HAP-1 (cell line): ENCODE results near the gene OPN5.
A peak's percentile ranks its signal among the peaks of the same experiment; 100 is the strongest.

Experiments
- DNase-seq, 2 experiments: peaks; one replicate each; pipeline ENCODE4 v3.0.0-alpha.2; 2016 to 2020; ENCODE audit warnings: low spot score in 2 of 2
- H3K27me3 ChIP-seq: fragments of 250-450 bp; sonication (Bioruptor Pico); 2 replicates; pipeline ENCODE4 v1.5.1; 2020; ENCODE audit warnings: low read depth, mild to moderate bottlenecking, moderate library complexity
- H3K36me3 ChIP-seq: fragments of 250-450 bp; sonication (Bioruptor Pico); replicated peaks from 2 replicates; pipeline ENCODE4 v1.5.1; 2020; ENCODE audit warnings: mild to moderate bottlenecking
- H3K4me1 ChIP-seq: fragments of 250-450 bp; sonication (Bioruptor Pico); 2 replicates; pipeline ENCODE4 v1.5.1; 2020; ENCODE audit warnings: mild to moderate bottlenecking
- H3K4me3 ChIP-seq: fragments of 250-450 bp; sonication (Bioruptor Pico); 2 replicates; pipeline ENCODE4 v1.5.1; 2020; ENCODE audit warnings: mild to moderate bottlenecking, moderate library complexity
- H3K9me3 ChIP-seq: fragments of 250-450 bp; sonication (Bioruptor Pico); 2 replicates; pipeline ENCODE4 v1.5.1; 2020; ENCODE audit warnings: mild to moderate bottlenecking, moderate library complexity
- in situ Hi-C: fragments of 300-500 bp; cut with MboI; formaldehyde crosslinking; loops from 3 replicates; pipeline ENCODE4 v1.14.3; 2020; ENCODE audit warnings: low sequenced_read_pairs, inconsistent platforms, mixed read lengths

OPN5 gene

DNA sequence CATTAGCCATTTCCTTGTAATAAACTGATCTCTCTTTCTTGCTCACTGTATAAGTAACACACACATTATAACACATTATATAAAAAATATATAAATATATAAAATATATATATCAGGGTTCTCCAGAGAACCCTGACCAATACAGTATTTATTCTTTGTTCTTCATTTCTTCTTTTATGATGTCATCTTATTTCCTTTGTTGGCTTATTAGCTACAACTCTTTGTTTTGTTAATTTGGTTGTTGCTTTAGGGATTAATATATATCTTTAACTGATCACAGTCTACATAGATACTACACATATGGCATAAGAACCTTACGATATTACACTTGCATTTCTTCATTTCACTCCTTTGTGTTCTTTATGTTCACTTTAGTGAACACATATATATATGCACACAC is 14.7 kb upstream of the OPN5 start:
- Histone ChIP-seq H3K4me3 (no peak overlapping the region), H3K9me3 (no peaks in the 10 kb centered on the region), H3K27me3 (0 out of 2 replicates have a peak, but pooled peaks cover 3% of the 10 kb centered on the region), H3K36me3 (no peaks in the 10 kb centered on the region), H3K4me1 (no peaks in the 10 kb centered on the region)
- in situ Hi-C loops, result no loop called here
- no peak for DNase-seq

DNA sequence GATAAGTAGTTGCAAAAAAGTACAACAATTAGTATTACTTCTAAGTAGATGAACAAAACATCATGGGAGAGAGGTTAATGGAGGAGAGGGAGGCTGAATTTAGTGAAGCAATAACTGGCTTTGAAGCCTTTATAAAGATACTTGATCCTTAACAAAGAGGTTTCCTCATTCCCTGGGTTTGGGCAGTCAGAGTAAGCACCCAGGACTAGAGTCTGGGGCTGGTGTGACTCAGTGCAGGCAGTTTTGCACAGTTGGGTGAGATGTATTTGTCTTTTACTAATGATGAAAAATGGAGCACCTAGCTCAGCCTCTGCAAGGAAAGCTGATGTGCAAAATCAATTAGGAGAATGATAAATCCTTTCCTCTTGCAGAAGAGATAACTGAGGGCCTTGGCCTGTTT is 11.8 kb upstream of the OPN5 start:
- no peak for DNase-seq
- in situ Hi-C loops, result loop anchor here (10.0 kb wide), 1 partner anchor 135 kb away; no protein-coding TSS in a partner anchor
- H3K9me3 ChIP-seq, result no peaks in the 10 kb centered on the region

DNA sequence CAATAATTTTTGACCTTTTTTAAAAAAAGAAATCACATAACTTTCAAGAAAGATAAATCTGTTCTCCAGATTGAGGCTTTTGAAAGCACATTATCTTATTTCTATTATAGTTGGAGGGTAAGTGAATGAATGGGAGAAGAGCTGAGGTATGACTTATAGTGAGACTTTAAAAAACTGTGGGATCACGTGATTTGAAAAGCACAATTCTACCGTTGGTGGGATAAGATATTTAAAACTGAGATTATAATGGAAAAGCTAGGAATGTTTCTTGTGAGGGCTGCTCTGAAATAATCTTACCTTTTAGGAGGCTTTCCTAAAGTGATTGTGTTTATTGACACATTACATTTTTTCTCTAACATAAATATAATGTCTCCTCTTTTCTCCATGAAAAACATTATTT is 9.5 kb upstream of the OPN5 start:
- no peak for DNase-seq
- in situ Hi-C loops, result loop anchor here (10.0 kb wide), 1 partner anchor 138 kb away; no protein-coding TSS in a partner anchor
- H3K4me3 ChIP-seq, result no peak overlapping the region
- no peaks in the 10 kb centered on the region for H3K27me3 ChIP-seq
- no peaks in the 10 kb centered on the region for H3K9me3 ChIP-seq
- H3K4me1 ChIP-seq, result no peaks in the 10 kb centered on the region
- H3K36me3 ChIP-seq, result no peaks in the 10 kb centered on the region

More for the DNA sequence above, 11.8 kb upstream of the OPN5 start:
- Histone ChIP-seq H3K4me3 (no peak overlapping the region), H3K36me3 (no peaks in the 10 kb centered on the region), H3K27me3 (0 out of 2 replicates have a peak, but pooled peaks cover 3% of the 10 kb centered on the region), H3K4me1 (no peaks in the 10 kb centered on the region)

DNA sequence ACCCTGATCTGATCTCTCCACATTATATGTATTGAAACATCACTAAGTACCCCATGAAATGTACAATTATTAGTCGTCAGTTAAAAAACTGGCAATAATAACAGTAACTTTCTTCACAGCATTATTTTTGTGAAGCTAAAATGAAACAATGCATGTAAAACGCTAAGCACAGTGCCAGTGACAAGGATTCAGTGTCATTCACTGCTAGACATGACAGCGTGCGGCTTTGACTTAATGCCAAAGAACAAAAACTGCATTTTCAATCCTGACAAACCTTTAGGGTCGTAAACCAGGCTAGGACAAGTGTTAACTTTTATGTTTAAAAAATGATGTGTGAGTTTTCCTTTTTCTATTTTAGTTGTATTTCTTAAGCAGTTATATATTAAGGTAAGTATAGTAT is 8.8 kb upstream of the OPN5 start:
- H3K36me3 ChIP-seq, result no peaks in the 10 kb centered on the region
- H3K27me3 ChIP-seq, result no peaks in the 10 kb centered on the region
- no peak overlapping the region for H3K4me3 ChIP-seq
- no peaks in the 10 kb centered on the region for H3K9me3 ChIP-seq
- in situ Hi-C loops, result loop anchor here (10.0 kb wide), 1 partner anchor 138 kb away; no protein-coding TSS in a partner anchor
- DNase-seq, result no peak
- no peaks in the 10 kb centered on the region for H3K4me1 ChIP-seq

DNA sequence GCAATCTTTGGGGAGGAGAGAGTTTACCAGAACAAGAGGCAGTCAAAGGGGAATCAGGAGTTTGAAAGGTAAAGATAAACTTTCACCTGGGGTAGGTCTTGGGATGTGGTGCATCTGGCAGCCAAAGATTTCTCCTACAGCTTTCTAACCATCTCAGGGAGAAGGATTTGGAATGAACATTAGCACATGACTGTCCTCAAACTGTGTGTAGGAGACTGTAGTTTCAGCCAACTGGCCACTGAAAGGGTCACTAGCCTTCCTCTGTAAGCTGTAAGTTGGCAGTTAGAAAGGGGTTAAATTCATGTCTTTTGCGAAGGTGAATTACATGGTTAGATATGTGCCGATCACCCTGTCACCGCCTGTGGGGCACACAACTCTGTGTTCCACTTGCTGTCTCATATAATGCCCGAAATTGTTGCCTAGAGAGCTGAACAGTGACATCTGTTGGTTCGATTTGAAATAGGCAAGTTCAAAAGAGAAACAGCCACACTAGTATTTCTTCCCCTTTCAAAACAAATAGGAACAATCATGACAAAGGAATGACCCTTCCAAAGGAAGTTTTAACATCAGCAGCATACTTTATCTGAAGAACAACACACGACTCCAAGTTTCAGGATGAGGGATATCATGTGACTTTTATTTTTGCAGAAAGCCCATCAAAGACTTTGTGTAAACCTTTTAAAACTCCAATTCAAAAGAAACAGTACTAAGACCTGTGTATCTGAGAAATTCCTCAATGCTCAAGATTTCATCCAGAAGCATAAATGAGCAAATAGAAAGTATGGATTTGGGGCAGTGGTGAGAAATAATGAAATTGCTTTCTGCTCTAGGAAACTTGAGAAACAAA is 1.1 kb upstream of the OPN5 start:
- peaks cover 5% of the 10 kb centered on the region for H3K27me3 ChIP-seq
- no peaks in the 10 kb centered on the region for H3K4me1 ChIP-seq
- H3K9me3 ChIP-seq, result no peaks in the 10 kb centered on the region
- no peaks in the 10 kb centered on the region for H3K36me3 ChIP-seq
- no peak overlapping the region for H3K4me3 ChIP-seq
- DNase-seq, result peak; percentile 46 to 57
- in situ Hi-C loops, result loop anchor here (10.0 to 25.0 kb wide), 2 partner anchors 984 to 1632 kb away; no protein-coding TSS in a partner anchor

DNA sequence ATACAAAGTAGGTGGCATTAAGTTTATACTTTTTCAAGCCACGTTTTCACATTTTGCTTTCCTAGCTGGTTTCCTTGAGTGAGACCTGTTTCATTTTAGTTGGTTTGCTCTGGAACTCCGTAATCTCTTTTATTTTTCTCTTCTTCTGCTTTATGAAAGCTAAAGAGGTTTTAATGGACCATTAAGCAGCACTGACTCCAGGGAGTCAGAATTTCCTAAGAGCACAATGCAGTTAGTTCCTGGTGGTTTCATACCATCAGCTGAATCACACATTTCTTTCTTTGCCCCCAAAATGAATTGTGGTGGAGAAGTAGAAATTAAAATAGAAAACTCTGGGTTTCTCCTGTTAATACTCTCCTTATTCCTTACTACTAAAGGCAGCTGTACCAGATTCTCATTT is 3.4 kb downstream of the OPN5 start:
- Histone ChIP-seq H3K9me3 (no peaks in the 10 kb centered on the region), H3K4me3 (no peak overlapping the region), H3K27me3 (peaks cover 31% of the 10 kb centered on the region), H3K36me3 (no peaks in the 10 kb centered on the region), H3K4me1 (no peaks in the 10 kb centered on the region)
- DNase-seq, result no peak
- in situ Hi-C loops, result loop anchor here (10.0 to 25.0 kb wide), 2 partner anchors 980 to 1627 kb away; no protein-coding TSS in a partner anchor

DNA sequence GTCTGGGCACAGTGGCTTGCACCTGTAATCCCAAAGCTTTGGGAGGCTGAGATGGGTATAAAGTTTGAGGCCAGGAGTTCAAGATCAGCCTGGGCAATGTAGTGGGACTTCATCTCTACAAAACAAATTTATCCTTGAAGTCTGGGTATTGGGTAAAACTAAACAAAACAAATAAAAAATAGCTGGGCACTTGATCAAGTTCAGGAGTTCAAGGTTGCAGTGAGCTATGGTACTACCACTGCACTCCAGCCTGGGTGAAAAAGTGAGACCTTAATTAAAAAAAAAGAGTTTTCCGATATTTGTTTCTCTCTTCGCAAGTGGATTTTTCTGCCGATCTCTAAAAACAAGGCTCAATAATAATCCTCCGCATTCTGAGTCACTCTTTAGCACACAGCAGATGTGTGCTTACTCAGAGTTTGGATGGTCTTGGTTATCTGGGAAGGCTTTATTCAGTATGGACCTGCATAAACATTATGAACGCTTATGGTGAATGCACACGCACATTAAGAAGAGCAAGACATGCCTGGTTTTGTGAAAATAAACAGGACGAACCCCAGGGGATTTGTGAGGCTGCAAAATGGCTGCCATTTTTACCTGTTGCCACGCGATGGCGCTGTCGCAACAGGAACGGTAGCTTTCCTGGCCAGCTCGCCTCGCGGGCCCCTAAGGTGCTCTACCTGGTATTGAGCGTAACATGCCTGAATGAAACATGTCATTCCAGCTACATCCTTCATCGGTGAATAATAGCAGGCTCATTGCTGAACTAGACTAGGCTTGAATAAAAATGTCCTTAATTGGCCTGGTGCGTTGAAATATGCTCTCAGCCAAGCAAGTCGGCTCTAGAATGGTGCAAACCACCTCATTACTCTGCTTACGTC is 6.0 kb downstream of the OPN5 start:
- peak; percentile 58 to 72 for DNase-seq
- in situ Hi-C loops, result loop anchor here (10.0 to 25.0 kb wide), 2 partner anchors 977 to 1624 kb away; no protein-coding TSS in a partner anchor
- H3K9me3 ChIP-seq, result no peaks in the 10 kb centered on the region
- H3K27me3 ChIP-seq, result peaks cover 31% of the 10 kb centered on the region
- no peak overlapping the region for H3K4me3 ChIP-seq
- H3K36me3 ChIP-seq, result no peaks in the 10 kb centered on the region
- no peaks in the 10 kb centered on the region for H3K4me1 ChIP-seq

DNA sequence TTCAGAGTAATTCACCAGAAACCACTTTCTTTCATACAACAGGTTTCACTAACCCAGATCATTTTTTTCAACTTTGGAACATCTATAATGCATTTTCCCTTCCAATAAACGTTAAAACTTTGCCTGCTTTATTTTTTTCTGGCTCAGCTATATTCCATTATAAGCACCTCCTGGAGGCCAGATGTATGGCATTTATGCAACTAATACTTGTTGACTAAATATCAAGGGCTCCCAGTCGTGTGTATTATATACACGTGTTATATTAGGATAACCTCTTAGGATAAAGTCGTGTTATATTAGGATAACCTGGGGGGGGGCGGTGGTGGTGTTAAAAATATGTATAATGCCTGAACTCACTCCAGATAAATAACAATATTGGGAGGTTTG is 6.7 kb downstream of the OPN5 start:
- no peak for DNase-seq
- no peaks in the 10 kb centered on the region for H3K36me3 ChIP-seq
- H3K9me3 ChIP-seq, result no peaks in the 10 kb centered on the region
- H3K27me3 ChIP-seq, result peaks cover 31% of the 10 kb centered on the region
- in situ Hi-C loops, result loop anchor here (10.0 to 25.0 kb wide), 2 partner anchors 976 to 1624 kb away; no protein-coding TSS in a partner anchor
- no peaks in the 10 kb centered on the region for H3K4me1 ChIP-seq
- H3K4me3 ChIP-seq, result no peak overlapping the region

DNA sequence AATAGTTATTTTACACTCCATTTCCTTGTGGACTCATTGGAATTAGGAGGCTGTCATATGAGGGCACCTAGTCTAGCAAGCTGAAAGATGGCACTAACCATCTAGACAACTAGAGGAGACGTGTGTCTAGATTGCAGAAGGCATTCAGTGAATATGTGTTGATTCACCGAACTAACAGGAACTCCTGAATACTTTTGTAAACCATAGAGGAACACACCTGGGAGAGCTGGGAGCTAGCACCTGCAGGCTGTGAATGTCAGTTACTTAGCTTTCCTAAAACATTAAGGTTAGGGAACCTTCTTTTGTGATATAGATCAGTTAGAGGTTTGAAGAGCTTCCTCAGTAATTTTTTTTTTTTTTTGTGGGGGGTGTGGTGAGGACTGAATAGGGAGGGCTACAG is 7.7 kb downstream of the OPN5 start:
- in situ Hi-C loops, result loop anchor here (10.0 to 25.0 kb wide), 2 partner anchors 975 to 1623 kb away; no protein-coding TSS in a partner anchor
- no peaks in the 10 kb centered on the region for H3K9me3 ChIP-seq
- peaks cover 31% of the 10 kb centered on the region for H3K27me3 ChIP-seq
- H3K4me1 ChIP-seq, result no peaks in the 10 kb centered on the region
- DNase-seq, result no peak
- H3K36me3 ChIP-seq, result no peaks in the 10 kb centered on the region
- no peak overlapping the region for H3K4me3 ChIP-seq

DNA sequence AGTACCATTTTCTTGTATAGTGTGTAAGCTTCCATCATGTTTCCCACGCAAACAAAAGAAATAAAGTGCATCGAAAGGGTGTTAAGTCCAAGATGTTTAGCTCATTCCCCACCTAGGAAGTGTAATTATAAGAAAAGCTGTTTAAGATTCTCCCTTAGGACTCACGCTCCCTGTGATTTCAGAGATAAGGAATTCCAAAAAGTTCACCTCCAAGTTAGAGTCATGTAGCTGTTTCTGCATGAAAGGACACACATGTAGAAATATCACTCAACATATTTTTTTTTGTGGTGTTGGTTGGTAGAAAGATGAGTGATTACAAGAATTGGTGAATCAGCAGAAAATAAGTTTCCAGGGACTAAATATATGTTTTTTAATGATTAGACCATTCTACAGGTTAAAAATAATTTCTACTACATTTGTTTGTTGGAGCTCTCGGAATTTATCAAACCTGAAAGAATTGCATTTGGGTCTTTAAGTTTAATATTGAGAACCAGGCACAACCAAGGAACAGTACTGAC is 10.4 kb downstream of the OPN5 start:
- in situ Hi-C loops, result loop anchor here (25.0 kb wide), 1 partner anchor 1620 kb away; no protein-coding TSS in a partner anchor
- DNase-seq, result no peak
- H3K36me3 ChIP-seq, result no peaks in the 10 kb centered on the region
- no peaks in the 10 kb centered on the region for H3K9me3 ChIP-seq
- peaks cover 14% of the 10 kb centered on the region for H3K27me3 ChIP-seq
- H3K4me1 ChIP-seq, result no peaks in the 10 kb centered on the region
- no peak overlapping the region for H3K4me3 ChIP-seq

DNA sequence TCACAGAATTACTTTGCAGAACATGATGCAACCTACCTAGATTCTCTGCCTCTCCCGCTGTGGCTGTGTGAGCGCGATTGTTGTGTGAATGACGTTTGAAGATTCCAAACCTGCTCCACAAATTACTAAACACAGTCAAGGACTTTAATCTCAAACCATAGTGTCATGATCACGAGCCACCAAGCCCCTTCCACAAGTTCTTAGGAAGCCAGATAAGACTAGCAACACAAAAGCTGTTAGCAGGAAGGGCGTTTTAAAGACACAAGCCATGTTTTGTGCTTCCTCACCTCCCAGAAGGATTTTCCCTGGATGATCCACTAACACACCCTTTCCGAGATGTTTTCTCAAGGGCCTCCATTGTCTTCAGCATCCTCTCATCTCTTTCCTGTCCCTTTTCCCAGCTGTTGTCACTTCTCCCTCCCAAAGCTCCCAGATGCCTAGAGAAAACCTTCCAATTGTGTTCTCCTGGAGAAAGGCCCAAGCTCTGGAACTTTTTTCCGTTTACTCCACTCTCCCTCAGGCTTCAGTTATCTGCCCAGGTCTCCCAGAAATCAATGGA is 12.8 kb downstream of the OPN5 start:
- DNase-seq, result no peak
- Histone ChIP-seq H3K27me3 (peaks cover 6% of the 10 kb centered on the region), H3K4me3 (no peak overlapping the region), H3K9me3 (no peaks in the 10 kb centered on the region), H3K4me1 (no peaks in the 10 kb centered on the region), H3K36me3 (no peaks in the 10 kb centered on the region)
- in situ Hi-C loops, result loop anchor here (25.0 kb wide), 1 partner anchor 1618 kb away; no protein-coding TSS in a partner anchor

DNA sequence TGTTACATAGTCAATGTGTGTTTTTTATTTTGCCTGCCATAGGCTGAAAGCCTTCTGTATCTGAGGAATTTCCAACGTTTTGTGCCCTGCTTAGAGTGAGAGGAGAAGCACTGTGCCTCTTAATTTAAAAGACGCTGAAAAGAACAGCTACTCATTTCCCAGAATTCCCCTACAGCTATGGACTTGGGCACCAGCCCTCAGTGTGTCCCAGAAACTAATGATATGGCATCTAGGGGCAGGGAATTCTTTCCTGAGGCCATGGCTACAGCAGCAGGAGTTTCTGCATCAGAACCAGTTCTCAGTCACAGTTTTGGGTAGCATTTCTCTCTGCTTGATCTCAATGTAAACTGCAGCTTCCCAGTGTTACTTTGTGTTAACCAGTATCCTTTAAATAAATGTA is 20.2 kb downstream of the OPN5 start:
- H3K4me3 ChIP-seq, result no peak overlapping the region
- no peaks in the 10 kb centered on the region for H3K9me3 ChIP-seq
- no peak for DNase-seq
- H3K27me3 ChIP-seq, result peaks cover 5% of the 10 kb centered on the region; the same call in 1 of the 2 replicates
- H3K36me3 ChIP-seq, result no peaks in the 10 kb centered on the region
- in situ Hi-C loops, result no loop called here
- no peaks in the 10 kb centered on the region for H3K4me1 ChIP-seq

DNA sequence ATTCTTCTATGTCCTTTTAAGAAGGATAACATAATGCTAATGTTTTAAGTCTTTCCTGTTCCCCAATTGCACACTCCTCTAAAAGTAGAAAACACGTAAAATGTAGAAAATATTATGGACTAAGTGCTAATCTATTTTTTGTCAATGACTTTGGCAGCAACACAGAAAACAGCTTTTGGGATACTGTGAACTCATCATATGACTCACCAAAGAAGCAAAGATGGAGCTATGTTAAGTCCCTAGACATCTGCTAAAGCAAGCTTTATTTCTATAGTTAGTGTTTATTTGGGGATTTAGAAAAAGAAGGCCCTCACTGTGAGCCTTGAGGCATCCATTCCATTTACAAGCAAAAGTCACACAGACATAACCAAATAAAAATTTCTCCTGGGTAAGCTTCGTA is 23.0 kb downstream of the OPN5 start:
- no peaks in the 10 kb centered on the region for H3K36me3 ChIP-seq
- no peak for DNase-seq
- no peaks in the 10 kb centered on the region for H3K4me1 ChIP-seq
- H3K4me3 ChIP-seq, result no peak overlapping the region
- in situ Hi-C loops, result no loop called here
- no peaks in the 10 kb centered on the region for H3K9me3 ChIP-seq
- peaks cover 5% of the 10 kb centered on the region for H3K27me3 ChIP-seq
